ENCODE measurements around the gene PFDN5.
"Not testable (repeated sequence)": the region's sequence is repeated elsewhere in the genome, so short reads cannot be mapped to it uniquely, and the experiment has no call there.

PFDN5 gene

GRCh38 chr12:53327435-53328042, 32.2 kb downstream of the PFDN5 start:
- no peak for DNase-seq (ENCODE audit: low read depth in 2 of 2)

GRCh38 chr12:53328043-53328435, 32.7 kb downstream of the PFDN5 start:
- no peak for DNase-seq (ENCODE audit: low read depth in 2 of 2)

- no peak for DNase-seq (ENCODE audit: low read depth in 2 of 2)
These were observed 35.3 kb downstream of the PFDN5 start for GRCh38 chr12:53330671-53331070.

- not testable (repeated sequence) for DNase-seq (ENCODE audit: low read depth in 2 of 2)
These were observed 37.0 kb downstream of the PFDN5 start for GRCh38 chr12:53332339-53332738.

GRCh38 chr12:53332744-53333143, 37.4 kb downstream of the PFDN5 start:
- no peak for DNase-seq (ENCODE audit: low read depth in 2 of 2)

- no peak for DNase-seq (ENCODE audit: low read depth in 2 of 2)
These were observed 37.9 kb downstream of the PFDN5 start for GRCh38 chr12:53333289-53333688.

GRCh38 chr12:53333845-53334244, 38.5 kb downstream of the PFDN5 start:
- DNase-seq (ENCODE audit: low read depth in 2 of 2), result no peak

- DNase-seq (ENCODE audit: low read depth in 2 of 2), result no peak
These were observed 39.5 kb downstream of the PFDN5 start for GRCh38 chr12:53334822-53335221.

- no peak for DNase-seq (ENCODE audit: low read depth in 2 of 2)
These were observed 40.9 kb downstream of the PFDN5 start, which contains the start of gene SP7 for GRCh38 chr12:53336181-53336681. Gene SP7 (minus strand): TSS chr12:53336354. CDS start chr12:53335646, 708 bp downstream.

GRCh38 chr12:53338017-53338416, 42.7 kb downstream of the PFDN5 start:
- no peak for DNase-seq (ENCODE audit: low read depth in 2 of 2)

- no peak for DNase-seq (ENCODE audit: low read depth in 2 of 2)
These were observed 43.6 kb downstream of the PFDN5 start for GRCh38 chr12:53338916-53339315.

GRCh38 chr12:53340398-53340797, 45.1 kb downstream of the PFDN5 start:
- DNase-seq (ENCODE audit: low read depth in 2 of 2), result no peak

- no peak for DNase-seq (ENCODE audit: low read depth in 2 of 2)
These were observed 48.1 kb downstream of the PFDN5 start for GRCh38 chr12:53343449-53343848.

GRCh38 chr12:53343969-53344368, 48.6 kb downstream of the PFDN5 start:
- DNase-seq (ENCODE audit: low read depth in 2 of 2), result no peak

- no peak for DNase-seq (ENCODE audit: low read depth in 2 of 2)
These were observed 49.1 kb downstream of the PFDN5 start for GRCh38 chr12:53344487-53344823.

- DNase-seq (ENCODE audit: low read depth in 2 of 2), result peak; percentile 55 to 68
These were observed 49.6 kb downstream of the PFDN5 start for GRCh38 chr12:53344824-53345485.

- DNase-seq (ENCODE audit: low read depth in 2 of 2), result no peak
These were observed 50.3 kb downstream of the PFDN5 start for GRCh38 chr12:53345486-53346188.

GRCh38 chr12:53346491-53346890, 51.1 kb downstream of the PFDN5 start:
- DNase-seq (ENCODE audit: low read depth in 2 of 2), result no peak

- DNase-seq (ENCODE audit: low read depth in 2 of 2), result no peak
These were observed 52.6 kb downstream of the PFDN5 start for GRCh38 chr12:53347905-53348304.
